ENCODE data around the gene ERF. TPM values are rescaled to one million over a fixed set of nuclear protein-coding genes. Genes with fewer than 3 reads are reported as not detected.

Gene ERF
- total and polyA plus RNA-seq, 2 of the 4 experiments (the other 2 are of a cell fraction): 5.2 to 32.4 TPM

DNA sequence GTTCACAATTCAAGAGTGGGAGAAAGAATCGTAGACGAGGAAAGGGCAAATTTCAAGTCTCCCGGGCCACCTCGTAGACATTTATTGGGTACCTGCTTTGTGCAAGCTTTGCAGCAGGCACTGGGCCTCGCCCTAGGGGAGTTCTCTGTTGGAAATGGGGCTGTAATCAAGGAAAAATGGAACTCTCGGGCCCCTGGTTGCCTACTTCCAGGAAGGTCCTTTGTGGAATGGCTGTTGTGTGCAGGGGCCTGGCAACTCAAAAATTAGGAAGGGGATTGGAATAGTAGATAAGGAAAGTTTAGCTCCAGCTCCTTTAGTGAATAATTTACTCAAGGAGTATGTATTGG is 34.2 kb downstream of the ERF start:
- peaks cover 11% of the 10 kb centered on the region for H3K4me1 ChIP-seq (ENCODE audit: control insufficient read depth, insufficient read depth, low read length)
- no peak overlapping the region for H3K18ac ChIP-seq (ENCODE audit: low read depth, low read length)
- DNase-seq: no peak
- peak overlapping the region; percentile 83 for H4K91ac ChIP-seq (ENCODE audit: insufficient read depth, low read depth, low read length)
- no peaks in the 10 kb centered on the region for H3K9me3 ChIP-seq (ENCODE audit: control insufficient read depth, insufficient read depth, low read length)
- peak overlapping the region; percentile 78 for H3K23ac ChIP-seq (ENCODE audit: low read depth, low read length)
- H3K27ac ChIP-seq (ENCODE audit: insufficient read depth, low read length): peak overlapping the region; percentile 26; the same call in 1 of the 2 replicates
- peaks cover 24% of the 10 kb centered on the region for H4K20me1 ChIP-seq (ENCODE audit: insufficient read depth, low read length)
- peaks cover 19 to 80% of the 10 kb centered on the region in 2 experiments for H3K79me1 ChIP-seq (ENCODE audit: low read depth in 1 of 2, low read length in 2 of 2)
- peaks cover 18% of the 10 kb centered on the region for H3K36me3 ChIP-seq (ENCODE audit: control insufficient read depth, insufficient read depth, low read length)
- H3K14ac ChIP-seq (replicated peaks; ENCODE audit: low read depth, low read length): peak overlapping the region; percentile 82
- dilution Hi-C loops (cut with HindIII; ENCODE audit: low sequenced_read_pairs, unreplicated experiment) (no loop called here), intact Hi-C loops (cut with micrococcal nuclease) (loop anchor here (2.0 kb wide), 1 partner anchor 22 kb away; the partner anchor contains the start of gene GSK3A), in situ Hi-C loops (cut with MboI; ENCODE audit: low sequenced_read_pairs) (no loop called here)
- peak overlapping the region; percentile 75 for H3K4me2 ChIP-seq (ENCODE audit: low read depth, low read length)
- H2AK9ac ChIP-seq (replicated peaks; ENCODE audit: low read depth, low read length, poor library complexity): peak overlapping the region; percentile 79
- 0% methylated on average over 1 of the region's 6 CpGs; no CpG with 5 or more reads in 1 of the 2 experiments for WGBS, 2 experiments (ENCODE audit: extremely low coverage in 2 of 2, insufficient read length in 1 of 2)
- TF ChIP-seq, protein P1, sequence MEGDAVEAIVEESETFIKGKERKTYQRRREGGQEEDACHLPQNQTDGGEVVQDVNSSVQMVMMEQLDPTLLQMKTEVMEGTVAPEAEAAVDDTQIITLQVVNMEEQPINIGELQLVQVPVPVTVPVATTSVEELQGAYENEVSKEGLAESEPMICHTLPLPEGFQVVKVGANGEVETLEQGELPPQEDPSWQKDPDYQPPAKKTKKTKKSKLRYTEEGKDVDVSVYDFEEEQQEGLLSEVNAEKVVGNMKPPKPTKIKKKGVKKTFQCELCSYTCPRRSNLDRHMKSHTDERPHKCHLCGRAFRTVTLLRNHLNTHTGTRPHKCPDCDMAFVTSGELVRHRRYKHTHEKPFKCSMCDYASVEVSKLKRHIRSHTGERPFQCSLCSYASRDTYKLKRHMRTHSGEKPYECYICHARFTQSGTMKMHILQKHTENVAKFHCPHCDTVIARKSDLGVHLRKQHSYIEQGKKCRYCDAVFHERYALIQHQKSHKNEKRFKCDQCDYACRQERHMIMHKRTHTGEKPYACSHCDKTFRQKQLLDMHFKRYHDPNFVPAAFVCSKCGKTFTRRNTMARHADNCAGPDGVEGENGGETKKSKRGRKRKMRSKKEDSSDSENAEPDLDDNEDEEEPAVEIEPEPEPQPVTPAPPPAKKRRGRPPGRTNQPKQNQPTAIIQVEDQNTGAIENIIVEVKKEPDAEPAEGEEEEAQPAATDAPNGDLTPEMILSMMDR (conservative IDR thresholded peaks at IDR 0.05; ENCODE audit: low read depth, low read length): no peak
- no peak for TF ChIP-seq RCOR1 (IDR thresholded peaks at IDR 0.05; ENCODE audit: insufficient replicate concordance, low read length)
- no peak for TF ChIP-seq BHLHE40 (IDR thresholded peaks at IDR 0.05; ENCODE audit: low read depth, low read length)
- no peak overlapping the region for H2BK120ac ChIP-seq (ENCODE audit: low read depth, low read length)
- CTCF ChIA-PET: no interaction called here
- H4K8ac ChIP-seq (ENCODE audit: low read depth in 2 of 2, low read length in 2 of 2): peak overlapping the region; percentile 60 to 80
- H3K56ac ChIP-seq (ENCODE audit: extremely low read depth, insufficient read depth, low read length): peak overlapping the region; percentile 52; the same call in 1 of the 2 replicates
- no peak for ATAC-seq (ENCODE audit: low read depth)
- POLR2A ChIA-PET (ENCODE audit: unreplicated experiment): no interaction called here
- H2BK20ac ChIP-seq (ENCODE audit: low read depth, low read length): no peak overlapping the region
- H2BK15ac ChIP-seq (ENCODE audit: low read depth, low read length): no peak overlapping the region
- no peak overlapping the region for H4K5ac ChIP-seq (ENCODE audit: low read depth, low read length)
- H2AFZ ChIP-seq (replicated peaks; ENCODE audit: low read length, poor library complexity): no peak overlapping the region
- peak overlapping the region; percentile 90 for H2AK5ac ChIP-seq (ENCODE audit: low read depth, low read length)
- peak overlapping the region; percentile 69 for H2BK5ac ChIP-seq (ENCODE audit: low read depth, low read length, poor library complexity, severe bottlenecking)
- peak overlapping the region; percentile 92 for H3K9ac ChIP-seq (ENCODE audit: low read depth, low read length)
- peak overlapping the region; percentile 80 for H3K4ac ChIP-seq (ENCODE audit: low read depth, low read length)
- H3K27me3 ChIP-seq (ENCODE audit: control insufficient read depth, insufficient read depth, low read length): no peaks in the 10 kb centered on the region
- peak overlapping the region; percentile 70 for H3K4me3 ChIP-seq (ENCODE audit: insufficient read depth, low read depth, low read length)
- BruUV-seq (replicated peaks): no TSS peak
- H3K9me1 ChIP-seq (ENCODE audit: insufficient read depth, low read length): peaks cover 7% of the 10 kb centered on the region
